ENCODE measurements around the gene SYCP3.
"Not testable (repeated sequence)": the region's sequence is repeated elsewhere in the genome, so short reads cannot be mapped to it uniquely, and the experiment has no call there.

The SYCP3 gene

GRCh38 chr12:101710288-101710687 is 29.0 kb downstream of the SYCP3 start:
- no peak for DNase-seq

- no peak for DNase-seq
Measured at GRCh38 chr12:101707131-101707782, 32.0 kb downstream of the SYCP3 start.

DNA sequence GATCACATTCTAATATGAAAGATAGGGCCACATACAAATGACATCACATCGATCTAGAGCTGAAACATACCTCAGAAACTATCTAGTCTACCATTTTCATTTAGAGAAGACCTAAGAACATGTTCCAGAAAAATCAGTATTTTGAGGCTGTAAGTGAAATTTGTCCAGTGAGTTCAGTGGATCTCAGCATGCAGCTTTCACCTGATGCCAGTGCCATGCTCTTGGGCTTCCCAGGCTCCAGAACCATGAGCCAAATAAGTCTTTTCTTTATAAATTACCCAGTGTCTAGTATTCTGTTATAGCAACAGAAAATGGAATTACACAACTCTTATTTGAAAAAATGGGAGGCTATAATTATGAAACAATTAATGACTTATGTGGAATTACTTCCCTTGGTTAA is 32.9 kb downstream of the SYCP3 start:
- no peak for DNase-seq

GRCh38 chr12:101703487-101703886 is 35.8 kb downstream of the SYCP3 start:
- DNase-seq = no peak

- no peak for DNase-seq
Measured at GRCh38 chr12:101700299-101700820, 38.9 kb downstream of the SYCP3 start.

GRCh38 chr12:101698800-101699347 is 40.4 kb downstream of the SYCP3 start:
- DNase-seq = no peak

- no peak for DNase-seq
Measured at GRCh38 chr12:101697930-101698799, 41.1 kb downstream of the SYCP3 start.

- DNase-seq = no peak
Measured at GRCh38 chr12:101697197-101697929, 41.9 kb downstream of the SYCP3 start, which contains the start of gene CHPT1. Gene CHPT1, plus strand, starts transcription at chr12:101697640. Its CDS starts 222 bp downstream, at chr12:101697862.

GRCh38 chr12:101696251-101697196 is 42.7 kb downstream of the SYCP3 start:
- DNase-seq = no peak

GRCh38 chr12:101695706-101696105 is 43.6 kb downstream of the SYCP3 start:
- no peak for DNase-seq

- DNase-seq = no peak
Measured at GRCh38 chr12:101694986-101695385, 44.3 kb downstream of the SYCP3 start.

- no peak for DNase-seq
Measured at GRCh38 chr12:101694297-101694848, 44.9 kb downstream of the SYCP3 start.

GRCh38 chr12:101691503-101692096 is 47.7 kb downstream of the SYCP3 start:
- no peak for DNase-seq

- no peak for DNase-seq
Measured at GRCh38 chr12:101690544-101691098, 48.6 kb downstream of the SYCP3 start.

GRCh38 chr12:101686176-101686575 is 53.1 kb downstream of the SYCP3 start:
- no peak for DNase-seq

GRCh38 chr12:101685092-101685491 is 54.2 kb downstream of the SYCP3 start:
- no peak for DNase-seq

GRCh38 chr12:101681627-101682026 is 57.6 kb downstream of the SYCP3 start:
- not testable (repeated sequence) for DNase-seq

GRCh38 chr12:101680647-101681046 is 58.6 kb downstream of the SYCP3 start:
- DNase-seq = no peak

GRCh38 chr12:101680240-101680639 is 59.0 kb downstream of the SYCP3 start:
- DNase-seq = no peak

Data from NCI-H1694 (cell line).